Activated naive CD4-positive, alpha-beta T cell treated with anti-CD3 and anti-CD28 coated beads, Interleukin-2, amount 50 U/mL, for 24 hours (primary cell): ENCODE measurements around the gene ELP4.

Experiments
- H3K27ac Mint-ChIP-seq: one replicate; pipeline ENCODE4 v1.8.0; 2021; ENCODE audit warnings: mild to moderate bottlenecking, mixed read lengths
- H3K27me3 Mint-ChIP-seq: one replicate; pipeline ENCODE4 v1.8.0; 2021; ENCODE audit warnings: mixed read lengths
- H3K36me3 Mint-ChIP-seq: one replicate; pipeline ENCODE4 v1.8.0; 2021; ENCODE audit warnings: mixed read lengths
- H3K4me1 Mint-ChIP-seq: one replicate; pipeline ENCODE4 v1.8.0; 2021; ENCODE audit warnings: mixed read lengths
- H3K4me3 Mint-ChIP-seq: one replicate; pipeline ENCODE4 v1.8.0; 2021; ENCODE audit warnings: mild to moderate bottlenecking, mixed read lengths
- H3K9me3 Mint-ChIP-seq: one replicate; pipeline ENCODE4 v1.8.0; 2021; ENCODE audit warnings: mixed read lengths

ELP4 gene

DNA sequence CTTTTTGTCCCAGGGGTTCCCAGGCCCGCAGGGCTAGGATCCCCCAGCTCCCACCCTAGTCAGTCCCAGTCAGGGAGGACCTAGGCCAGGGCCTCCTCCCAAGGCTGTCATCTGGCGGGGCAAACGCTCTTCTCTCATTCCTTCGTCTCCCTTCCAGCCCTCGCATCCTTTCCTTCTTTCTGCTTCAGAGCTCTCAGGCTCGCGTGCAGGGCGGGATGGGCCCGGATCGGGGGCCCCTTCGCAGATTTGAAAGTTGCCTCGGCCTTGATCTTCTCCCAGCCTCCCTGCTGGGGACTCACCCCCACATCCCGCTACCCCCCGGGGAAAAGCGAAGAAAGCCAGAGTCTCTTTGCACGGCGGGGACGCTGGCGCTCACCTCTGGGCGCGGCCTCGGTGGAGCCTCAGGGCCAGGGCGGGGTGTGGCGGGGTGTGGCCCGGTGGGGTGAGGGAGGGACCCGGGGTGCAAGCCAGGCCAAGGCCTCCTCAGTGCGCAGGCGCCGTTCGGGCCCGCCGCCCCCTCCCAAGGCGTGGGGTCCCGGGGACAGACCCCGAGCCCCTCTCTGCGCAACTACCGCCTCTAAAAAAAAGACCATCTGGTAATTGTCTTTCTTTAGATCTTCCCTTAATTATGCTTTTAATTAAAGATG is 316.4 kb downstream of the ELP4 start:
- peaks cover 70% of the 10 kb centered on the region for H3K27me3 Mint-ChIP-seq
- H3K36me3 Mint-ChIP-seq = peaks cover 3% of the 10 kb centered on the region
- H3K4me1 Mint-ChIP-seq = peaks cover 22% of the 10 kb centered on the region
- no peak overlapping the region for H3K4me3 Mint-ChIP-seq
- peaks cover 5% of the 10 kb centered on the region for H3K9me3 Mint-ChIP-seq
- H3K27ac Mint-ChIP-seq = no peak overlapping the region

- Mint-ChIP-seq H3K27ac (no peak overlapping the region), H3K9me3 (no peaks in the 10 kb centered on the region), H3K36me3 (no peaks in the 10 kb centered on the region), H3K27me3 (peaks cover 62% of the 10 kb centered on the region), H3K4me3 (peak overlapping the region; percentile 9), H3K4me1 (peaks cover 22% of the 10 kb centered on the region)
Observed at GRCh38 chr11:31826536-31827438, 317.2 kb downstream of the ELP4 start.

DNA sequence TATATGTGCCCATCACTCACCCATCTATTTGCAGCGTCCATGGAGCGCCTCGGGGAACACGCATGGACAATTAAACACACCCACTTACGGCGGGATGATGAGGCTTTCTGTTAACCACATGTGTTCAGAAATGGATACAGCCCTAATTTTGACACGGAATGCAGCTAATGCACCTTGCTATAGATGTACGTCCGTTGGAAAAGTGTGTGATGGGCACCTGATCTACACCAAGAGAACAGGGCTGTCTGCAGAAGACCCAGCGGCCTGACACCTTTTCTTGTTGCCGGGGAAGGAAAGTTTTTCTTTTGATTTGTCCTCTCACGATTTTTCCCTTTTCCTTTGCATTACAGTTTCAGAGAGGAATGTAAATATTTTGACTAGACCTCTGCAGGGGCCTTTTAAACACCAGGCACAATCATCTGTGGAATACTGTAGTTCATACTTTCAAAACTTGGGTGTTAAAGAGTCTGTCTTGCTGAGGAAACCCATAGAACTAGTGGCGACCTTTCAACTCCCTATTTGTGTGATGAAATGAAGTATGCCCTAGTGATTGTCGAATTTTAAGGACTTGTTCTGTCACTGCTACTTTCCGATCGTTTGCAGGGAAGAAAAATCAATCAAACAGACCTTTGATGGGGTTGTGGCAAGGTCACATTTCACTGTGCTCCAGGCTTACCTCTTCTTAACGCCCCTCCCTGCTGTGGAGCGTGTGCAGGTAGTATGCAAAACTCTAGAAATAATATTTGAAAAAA is 318.1 kb downstream of the ELP4 start:
- Mint-ChIP-seq H3K36me3 (no peaks in the 10 kb centered on the region), H3K4me1 (peaks cover 22% of the 10 kb centered on the region), H3K27ac (no peak overlapping the region), H3K4me3 (no peak overlapping the region), H3K27me3 (peaks cover 59% of the 10 kb centered on the region), H3K9me3 (no peaks in the 10 kb centered on the region)

GRCh38 chr11:31828217-31828616 is 318.6 kb downstream of the ELP4 start:
- Mint-ChIP-seq H3K9me3 (no peaks in the 10 kb centered on the region), H3K4me1 (peaks cover 22% of the 10 kb centered on the region), H3K27me3 (peaks cover 54% of the 10 kb centered on the region), H3K27ac (no peak overlapping the region), H3K4me3 (no peak overlapping the region), H3K36me3 (no peaks in the 10 kb centered on the region)

- H3K27ac Mint-ChIP-seq = no peak overlapping the region
- no peaks in the 10 kb centered on the region for H3K9me3 Mint-ChIP-seq
- H3K4me3 Mint-ChIP-seq = no peak overlapping the region
- peaks cover 15% of the 10 kb centered on the region for H3K4me1 Mint-ChIP-seq
- no peaks in the 10 kb centered on the region for H3K36me3 Mint-ChIP-seq
- peaks cover 46% of the 10 kb centered on the region for H3K27me3 Mint-ChIP-seq
Observed at GRCh38 chr11:31830406-31830805, 320.8 kb downstream of the ELP4 start.

DNA sequence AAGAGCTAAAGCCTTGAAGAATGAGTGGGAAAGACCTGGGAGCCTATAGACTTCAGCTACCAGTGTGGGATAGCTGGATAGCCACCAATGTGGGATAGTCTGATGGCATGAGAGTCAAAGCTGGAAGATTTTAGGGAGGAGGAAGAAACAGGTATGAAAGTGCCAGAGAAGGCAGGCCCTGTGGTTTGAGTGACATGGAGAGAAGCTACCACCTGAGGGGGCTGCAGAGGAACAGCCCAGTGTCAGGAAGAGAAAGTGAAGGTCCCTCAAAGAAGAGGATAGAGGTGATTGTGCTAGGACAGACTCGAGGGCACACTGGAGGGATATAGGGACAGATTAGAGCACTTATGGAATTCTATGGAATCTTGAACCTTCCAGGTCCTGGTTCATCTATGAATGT is 324.7 kb downstream of the ELP4 start:
- no peaks in the 10 kb centered on the region for H3K4me1 Mint-ChIP-seq
- H3K27ac Mint-ChIP-seq = no peak overlapping the region
- H3K4me3 Mint-ChIP-seq = no peak overlapping the region
- H3K9me3 Mint-ChIP-seq = no peaks in the 10 kb centered on the region
- peaks cover 33% of the 10 kb centered on the region for H3K27me3 Mint-ChIP-seq
- no peaks in the 10 kb centered on the region for H3K36me3 Mint-ChIP-seq
